ENCODE data around the gene TFF2.

Gene TFF2, protein sequence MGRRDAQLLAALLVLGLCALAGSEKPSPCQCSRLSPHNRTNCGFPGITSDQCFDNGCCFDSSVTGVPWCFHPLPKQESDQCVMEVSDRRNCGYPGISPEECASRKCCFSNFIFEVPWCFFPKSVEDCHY

DNA sequence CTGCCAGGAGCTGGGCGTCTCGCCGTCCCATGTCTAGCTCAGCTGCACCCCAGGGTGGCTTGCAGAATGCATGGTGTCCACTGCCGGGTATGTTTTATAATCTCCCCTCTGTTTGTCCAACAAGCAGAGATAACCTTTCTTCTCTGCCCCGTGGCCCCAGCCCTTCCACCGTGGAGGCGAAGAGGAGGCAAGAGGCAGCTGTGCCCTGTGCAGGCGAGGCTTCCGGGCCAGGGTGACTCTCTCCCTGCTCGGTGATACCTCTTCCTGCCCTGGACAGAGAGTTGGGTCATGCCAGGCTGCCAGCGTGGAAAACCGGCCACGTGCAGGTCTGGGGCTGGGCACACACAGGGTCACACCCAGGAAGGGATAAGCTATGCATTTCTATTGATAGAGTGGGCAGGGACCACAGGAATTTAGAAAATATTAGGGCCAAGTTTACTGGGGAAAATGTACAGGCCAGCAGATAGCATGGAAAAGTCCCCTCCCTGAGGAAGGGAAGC is at the start of gene TFF2:
Gene TFF2, minus strand, starts transcription at position 68 of the 500 bp plus-strand sequence. Its CDS starts 37 bp downstream, at position 31.
- no peak for DNase-seq

DNA sequence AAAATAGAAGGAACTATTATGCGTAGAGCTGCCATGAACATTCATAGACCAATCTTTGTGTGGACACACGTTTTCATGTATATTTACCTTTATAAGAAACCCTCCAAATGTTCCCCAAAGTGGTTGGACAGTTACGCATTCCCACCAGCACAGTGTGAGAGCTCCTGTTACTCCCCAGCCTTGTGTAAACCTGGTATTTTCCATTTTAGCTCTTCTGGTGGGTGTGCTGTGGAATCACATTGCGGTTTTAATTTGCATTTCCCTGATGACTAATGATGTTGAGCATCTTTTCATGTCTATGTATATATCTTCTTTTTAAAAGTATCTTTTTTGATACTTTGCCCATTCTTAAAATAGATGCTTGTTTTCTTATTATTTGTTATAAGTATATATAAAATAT is 49.7 kb upstream of the TFF2 start:
- no peak for DNase-seq

DNA sequence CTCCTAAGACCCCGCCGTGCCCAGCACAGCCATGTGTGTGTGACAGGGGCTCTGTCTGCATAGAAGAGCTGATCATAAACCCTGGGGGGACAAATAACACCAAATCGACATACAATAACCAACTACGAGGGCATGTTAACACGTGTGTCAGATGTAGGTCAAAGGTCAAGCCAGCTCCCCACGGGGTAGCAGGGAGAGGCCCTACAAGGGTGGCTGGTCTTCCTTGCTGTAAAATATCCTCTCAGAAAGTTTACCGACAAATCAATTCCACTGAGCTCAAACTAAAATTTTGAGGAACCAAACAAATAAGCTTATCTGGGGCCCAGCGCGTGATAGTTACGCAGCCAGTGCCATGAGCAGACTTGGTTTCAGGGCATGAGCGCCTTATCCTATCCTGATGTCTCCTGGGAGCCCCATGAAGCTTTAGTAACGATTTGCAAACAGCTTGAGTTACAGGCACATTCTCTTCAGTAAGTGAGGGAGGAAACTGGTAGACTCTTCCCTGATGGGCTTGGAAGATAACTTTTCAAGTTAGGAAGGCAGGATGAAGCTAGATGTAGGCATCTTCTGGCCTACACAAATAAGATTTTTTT is 47.7 kb upstream of the TFF2 start:
- DNase-seq = no peak

DNA sequence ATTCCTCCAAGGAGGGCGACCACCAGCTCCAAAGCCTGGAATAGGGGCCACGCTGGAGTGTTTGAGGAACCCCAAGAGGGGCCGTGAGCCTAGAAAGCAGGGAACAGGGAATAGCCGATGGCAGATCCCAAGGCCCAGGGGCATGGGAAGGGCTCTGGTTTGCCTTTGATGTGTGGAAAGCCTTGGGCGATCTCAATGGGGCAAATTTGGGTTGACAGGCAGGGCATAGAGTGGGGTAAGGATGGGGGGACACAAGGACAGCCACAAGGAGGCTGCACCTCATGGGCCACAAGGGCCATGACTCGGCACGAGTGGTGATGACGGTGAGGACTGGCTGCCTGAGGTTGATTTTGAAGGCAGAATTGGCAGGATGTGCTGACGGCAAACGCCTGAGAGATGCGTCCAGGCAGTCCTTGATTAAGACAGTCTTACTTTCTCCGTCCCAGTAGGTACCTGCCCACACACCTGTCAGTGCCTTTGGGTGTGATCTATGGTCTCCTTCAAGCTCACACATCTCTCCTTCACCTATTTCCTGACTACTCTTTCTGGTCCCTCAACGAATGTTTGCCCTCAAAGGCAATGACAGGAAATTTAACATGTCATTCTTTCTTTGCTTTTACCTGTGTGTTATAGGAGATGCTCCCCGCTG is 47.1 kb upstream of the TFF2 start:
- no peak for DNase-seq

DNA sequence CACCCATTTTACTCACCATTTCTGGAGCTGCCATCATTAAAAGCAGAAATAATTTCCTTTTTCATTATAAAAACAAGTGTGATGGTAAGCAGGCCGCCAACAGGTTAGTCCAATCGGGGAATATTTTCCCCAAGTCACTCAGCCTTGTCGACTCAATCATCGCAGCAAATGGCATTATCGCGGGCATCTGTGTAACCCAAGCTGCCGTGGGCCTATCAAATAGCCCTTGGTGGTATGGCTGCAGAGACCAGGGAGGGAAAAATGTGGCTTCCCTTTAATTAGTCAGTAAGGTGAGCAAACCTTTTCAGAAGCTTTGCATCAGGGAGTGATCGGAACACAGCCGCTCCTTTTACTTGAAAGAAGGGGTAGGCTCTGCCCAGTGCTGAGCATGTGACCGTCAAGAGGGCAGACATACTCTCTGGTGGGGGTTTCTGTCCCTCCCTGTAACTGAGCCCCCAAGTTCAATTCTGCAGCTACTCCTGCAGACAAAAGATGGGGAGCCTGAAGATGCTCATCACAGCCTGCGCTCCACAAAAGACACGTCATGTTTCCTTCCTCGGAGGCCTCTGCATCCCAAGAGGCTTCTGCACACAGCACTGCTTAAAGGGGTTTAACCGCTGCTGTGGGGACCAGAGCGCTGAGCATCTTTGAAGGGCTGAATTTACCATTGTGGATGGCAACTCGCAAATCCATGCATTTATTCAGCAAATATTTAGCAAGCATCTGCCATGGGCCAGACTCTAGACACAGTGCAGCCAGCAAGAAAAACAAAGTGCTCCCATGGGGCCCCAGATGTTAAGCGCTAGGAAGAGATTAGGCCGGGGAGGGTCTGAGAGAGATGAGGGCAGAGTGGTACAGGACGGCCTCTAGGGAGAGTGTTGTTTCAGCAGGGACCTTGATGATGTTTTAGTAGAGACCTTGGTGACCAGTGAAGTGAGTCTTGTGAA is 46.3 kb upstream of the TFF2 start:
- no peak for DNase-seq

DNA sequence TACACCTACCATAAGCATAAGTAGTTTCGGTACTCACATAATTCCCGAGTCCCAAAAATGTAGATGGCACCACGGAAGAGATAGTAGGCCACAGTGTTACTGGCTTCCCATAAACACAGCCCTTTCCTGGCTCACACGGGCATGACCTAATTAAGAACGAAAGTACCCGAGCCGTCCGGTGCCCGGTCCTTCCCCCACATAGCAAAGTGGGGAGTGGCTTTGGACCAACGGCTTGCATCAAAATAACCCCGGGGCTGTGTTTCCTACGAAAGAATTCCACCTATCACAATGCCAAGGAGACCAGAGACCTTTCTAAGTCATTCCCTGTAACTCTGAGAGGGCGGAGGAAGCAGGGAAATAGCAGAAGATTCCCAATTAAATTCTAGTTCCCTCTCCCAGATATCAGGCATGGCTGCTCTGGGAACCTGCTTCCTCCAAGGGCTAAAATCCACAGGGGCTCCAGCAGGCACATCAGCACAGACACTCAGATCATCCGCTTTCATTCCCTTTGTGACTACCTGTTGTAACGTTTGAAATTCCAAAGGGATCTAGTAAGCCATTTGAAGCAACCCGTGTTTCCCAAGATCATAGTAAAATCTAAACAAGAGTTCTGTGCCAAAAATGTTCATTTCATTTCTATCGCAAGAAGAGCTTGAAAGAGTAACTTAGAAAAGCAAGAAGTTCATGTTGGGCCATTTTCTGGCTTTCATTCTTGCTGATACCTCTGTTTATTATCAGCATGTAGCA is 45.3 kb upstream of the TFF2 start, which contains the start of gene TMPRSS3:
Gene TMPRSS3, minus strand, starts transcription at position 148 of the 747 bp plus-strand sequence. CDS start 635 bp downstream, outside the sequence.
- DNase-seq = no peak

DNA sequence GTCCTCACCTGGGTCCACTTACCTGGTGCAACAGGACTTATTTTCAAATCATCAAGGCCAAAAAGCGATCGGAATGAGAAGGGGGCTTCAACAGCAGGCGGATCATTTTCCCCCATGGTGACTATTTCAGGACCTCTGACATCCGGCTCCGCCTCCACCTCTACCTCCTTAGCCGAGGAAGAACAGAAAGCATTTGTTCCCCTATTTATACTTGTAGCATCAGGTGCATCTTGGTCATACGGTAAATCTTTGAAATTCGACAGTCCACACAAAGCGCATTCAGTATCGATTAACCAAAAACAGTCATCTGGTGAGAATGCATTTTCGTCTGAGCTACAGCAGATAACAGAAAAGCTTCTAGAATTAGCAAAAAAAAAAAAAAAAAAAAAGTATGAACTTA is 44.5 kb upstream of the TFF2 start:
- no peak for DNase-seq

DNA sequence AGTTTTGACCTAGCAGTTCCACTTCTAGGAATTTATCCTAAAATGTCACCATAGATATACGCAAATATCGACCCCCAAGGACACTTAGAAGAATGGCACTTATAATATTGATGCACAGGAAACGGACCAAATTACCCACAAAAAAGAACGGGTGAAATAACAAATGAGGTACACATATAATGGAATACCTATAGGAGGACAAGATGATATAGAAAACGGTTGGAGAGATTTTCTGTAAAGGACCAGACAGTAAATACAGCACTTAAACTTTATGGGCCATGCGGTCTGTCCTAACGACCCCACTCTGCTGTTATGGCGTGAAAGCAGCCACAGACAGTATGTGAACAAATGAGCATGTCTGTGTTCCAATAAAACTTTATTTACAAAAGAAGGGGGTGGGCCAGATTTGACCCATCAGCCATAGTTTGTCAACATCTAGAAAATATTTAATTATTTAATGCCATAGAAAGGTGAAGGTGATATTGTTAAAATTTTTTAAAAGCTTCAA is 42.7 kb upstream of the TFF2 start:
- DNase-seq = no peak

DNA sequence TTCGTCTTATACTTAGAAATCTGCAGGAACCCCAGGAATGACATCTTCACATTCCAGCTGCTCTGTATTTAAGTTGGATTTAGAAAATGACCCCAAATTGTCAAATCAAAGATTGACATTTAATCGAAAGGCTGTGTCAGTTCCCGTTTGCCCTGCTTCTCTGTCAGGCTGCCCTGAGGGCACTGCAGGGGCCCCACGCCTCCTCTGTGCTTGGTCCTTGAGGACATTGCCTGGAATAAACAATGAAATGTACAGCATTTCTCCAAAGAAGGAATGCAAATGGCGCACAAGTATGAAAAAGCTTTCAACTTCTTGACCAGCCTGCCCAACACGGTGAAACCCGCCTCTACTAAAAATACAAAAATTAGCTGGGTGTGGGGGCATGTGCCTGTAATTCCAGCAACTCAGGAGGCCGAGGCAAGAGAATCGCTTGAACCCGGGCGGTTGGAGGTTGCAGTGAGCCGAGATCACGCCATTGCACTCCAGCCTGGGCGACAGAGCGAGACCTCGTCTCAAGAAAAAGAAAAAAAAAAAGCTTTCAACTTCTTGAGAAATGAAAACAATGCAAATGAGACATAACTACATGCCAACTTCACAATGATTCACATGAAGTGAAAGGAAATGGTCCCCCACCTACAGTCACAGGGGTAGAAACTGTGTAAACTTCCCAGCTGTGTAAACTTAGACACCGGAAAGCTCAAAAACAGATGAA is 42.1 kb upstream of the TFF2 start:
- no peak for DNase-seq

DNA sequence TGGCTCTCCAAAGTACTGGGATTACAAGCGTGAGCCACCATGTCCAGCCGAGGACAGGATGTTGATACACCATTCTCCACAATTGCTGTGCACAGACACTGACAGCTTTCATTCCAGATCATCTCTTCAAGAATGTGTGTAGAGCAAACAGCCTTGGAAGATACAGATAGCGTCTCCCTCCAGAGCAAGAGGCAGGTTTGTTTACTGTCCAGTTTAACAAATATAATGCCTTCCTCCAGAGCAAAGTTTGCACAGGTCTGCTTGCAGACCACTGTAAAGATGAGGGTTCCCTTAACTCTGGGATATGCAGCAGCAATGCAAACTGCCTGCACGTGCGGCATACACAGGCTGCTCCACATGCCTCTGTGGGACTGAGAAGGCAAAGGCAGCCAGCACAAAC is 40.5 kb upstream of the TFF2 start:
- DNase-seq = no peak

DNA sequence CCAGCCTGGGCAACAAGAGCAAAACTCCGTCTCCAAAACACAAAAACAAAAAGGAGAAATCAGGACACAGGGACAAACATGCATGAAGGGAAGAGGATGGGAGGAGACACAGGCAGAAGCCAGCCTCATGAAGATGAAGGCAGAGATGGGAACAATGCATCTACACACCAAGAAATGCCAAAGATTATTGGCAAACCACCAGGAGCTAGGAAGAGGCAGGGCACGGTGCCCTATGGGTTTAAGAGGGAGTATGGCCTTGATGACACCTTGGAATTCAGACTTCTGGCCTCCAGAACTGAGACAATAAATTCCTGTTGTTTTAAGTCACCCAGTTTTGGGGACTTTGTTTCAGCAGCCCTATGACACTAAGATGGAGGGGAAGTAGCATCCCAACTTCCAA is 39.9 kb upstream of the TFF2 start:
- no peak for DNase-seq

DNA sequence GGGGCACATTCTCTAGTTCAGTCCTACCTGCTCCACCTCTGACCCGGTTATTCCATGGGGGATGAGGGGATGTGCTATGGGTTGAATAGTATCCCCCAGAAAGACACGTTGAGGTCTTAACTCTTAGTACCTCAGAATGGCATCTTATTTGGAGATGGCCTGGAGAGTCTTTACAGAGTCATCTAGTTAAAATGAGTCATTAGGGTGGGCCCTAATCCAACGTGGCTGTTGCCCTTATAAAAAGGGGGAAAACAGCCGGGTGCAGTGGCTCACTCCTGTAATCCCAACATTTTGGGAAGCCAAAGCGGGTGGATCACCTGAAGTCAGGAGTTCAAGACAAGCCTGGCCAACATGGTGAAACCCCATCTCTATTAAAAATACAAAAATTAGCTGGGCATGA is 39.4 kb upstream of the TFF2 start:
- no peak for DNase-seq

DNA sequence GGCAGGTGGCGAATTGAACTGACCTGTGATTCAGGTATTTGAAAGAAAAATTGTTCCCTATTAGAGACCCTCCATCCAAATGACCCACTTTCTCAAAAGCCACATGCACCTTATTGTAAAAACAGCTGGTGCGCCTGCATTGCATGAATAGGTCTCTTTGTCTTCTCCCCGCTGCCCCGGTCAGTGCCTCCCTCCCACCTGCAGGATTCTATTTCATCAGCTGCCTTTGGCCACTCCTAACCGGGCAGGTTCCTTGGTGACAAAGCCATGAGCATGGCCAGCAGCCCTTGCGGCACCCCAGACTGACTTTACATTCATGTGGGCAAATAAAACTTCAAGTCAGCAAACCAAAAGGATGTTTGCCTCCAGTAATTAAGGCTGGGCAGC is 38.6 kb upstream of the TFF2 start:
- DNase-seq = no peak

DNA sequence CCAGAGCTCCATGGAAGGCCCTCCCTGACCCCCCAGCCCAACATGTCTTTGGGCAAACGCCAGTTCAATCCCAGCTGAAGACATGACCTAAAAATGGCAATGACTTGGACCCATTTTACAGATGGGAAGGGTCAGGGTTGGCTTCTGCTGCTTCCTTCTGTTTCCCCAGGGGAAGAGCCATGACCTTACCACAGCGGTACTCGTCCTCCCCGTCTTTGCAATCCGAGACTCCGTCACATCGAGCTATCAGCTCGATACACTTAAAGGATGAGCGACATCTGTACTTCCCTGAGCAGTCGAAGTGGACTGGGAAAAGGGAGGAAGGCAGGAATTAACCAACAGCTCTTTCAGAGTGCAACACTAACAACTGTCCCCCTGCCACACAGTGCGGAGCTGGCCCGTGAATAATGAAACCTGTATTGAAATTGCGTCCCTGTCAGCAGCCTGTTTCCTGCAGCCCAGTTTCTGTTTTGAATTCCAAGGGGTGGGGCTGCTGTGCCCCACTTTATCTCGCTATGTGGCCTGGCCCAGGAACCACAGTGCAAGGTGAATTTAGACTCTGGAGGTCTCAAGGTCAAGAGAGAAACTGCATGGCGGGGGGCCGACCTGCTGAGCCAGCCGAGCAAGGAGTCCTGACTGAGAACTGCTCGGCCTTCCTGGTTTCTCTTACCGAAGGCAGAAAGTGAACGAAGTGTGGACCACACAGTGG is 38.1 kb upstream of the TFF2 start:
- DNase-seq = no peak

DNA sequence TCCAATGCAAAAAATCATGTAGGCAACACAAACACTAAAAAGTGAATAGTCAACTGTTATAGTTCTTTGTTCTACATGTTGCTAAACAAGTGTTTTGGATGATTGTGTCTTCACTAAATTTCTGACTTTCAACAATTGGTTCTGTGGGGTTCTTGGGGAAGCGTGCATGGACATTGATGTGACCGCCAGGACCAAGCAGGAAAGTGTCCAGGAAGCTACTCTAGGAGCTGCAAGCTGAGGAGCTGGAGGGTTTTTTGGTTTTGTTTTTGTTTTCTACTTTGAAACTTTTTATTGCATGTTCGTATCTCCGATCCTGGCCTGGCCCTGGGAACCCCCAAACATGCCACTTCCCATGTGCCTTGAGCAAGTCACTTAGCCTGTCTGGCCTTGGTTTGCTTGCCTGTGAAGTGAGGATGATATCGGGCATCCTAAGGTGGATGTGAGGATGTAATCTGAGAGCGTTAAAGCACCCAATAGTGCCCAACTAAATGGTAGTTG is 37.1 kb upstream of the TFF2 start:
- DNase-seq = no peak

DNA sequence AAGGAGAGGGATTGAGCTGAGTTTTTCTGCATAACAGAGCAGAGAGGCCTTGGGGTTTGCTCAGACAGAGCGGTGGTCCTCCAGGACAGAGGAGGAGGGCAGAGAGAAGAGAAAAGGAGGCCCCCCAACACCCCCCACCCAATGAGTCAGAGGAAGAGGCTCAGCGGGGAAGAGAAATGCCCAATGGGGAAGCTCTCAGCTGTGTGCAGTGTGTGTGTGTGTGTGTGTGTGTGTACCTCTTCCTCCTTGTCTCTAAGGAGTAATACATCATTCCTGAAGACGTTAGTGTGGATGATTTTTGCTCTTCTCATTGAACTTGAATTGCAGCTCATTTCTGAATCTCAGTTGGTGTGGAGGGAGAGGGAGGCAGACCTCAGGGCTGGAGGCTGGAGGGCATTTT is 36.4 kb upstream of the TFF2 start:
- DNase-seq = no peak

DNA sequence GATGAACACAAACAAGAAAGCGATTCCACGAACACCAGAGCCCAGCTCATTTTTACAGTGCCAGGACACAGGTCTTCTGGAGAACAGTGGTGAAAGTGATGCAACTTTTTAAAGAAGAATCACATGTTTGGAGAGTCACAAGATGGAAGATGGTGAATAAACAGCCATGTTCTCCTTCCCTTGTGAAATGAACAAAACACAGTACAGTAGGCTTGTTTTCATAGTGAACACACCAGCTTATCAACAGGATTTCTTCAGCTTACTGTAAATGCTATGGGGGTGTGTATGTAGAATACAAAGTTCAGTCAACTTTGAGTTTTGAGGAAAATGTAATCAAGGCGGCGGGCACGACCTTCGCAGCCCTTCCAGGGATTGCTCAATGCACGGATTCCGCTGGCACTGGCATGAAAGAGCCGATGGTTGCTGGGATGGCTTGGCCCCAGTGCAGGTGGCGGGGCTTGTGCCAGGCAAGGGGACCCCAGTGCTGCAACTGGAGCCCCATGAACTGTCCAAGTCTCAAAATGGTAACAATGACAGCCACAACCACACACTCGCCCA is 35.3 kb upstream of the TFF2 start:
- DNase-seq = no peak

DNA sequence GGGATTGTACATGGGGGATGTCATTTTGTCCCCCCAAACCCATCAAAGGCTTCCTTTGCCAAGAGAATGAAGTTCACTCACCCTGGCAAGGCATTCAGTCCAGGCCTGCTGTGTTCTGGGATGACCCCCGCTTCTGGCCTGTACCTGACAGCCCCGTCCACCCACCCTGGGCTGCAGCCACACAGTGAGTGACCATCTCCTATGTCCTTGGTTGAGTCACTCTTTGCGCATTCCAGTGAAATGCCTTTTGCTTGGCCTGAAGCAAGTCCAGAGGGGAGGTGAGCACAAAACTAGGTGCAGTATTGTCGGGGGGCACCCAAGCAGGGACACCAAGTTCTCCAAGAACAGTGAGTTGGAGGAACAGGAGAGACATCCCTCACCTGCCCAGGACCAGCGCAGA is 34.8 kb upstream of the TFF2 start:
- no peak for DNase-seq

DNA sequence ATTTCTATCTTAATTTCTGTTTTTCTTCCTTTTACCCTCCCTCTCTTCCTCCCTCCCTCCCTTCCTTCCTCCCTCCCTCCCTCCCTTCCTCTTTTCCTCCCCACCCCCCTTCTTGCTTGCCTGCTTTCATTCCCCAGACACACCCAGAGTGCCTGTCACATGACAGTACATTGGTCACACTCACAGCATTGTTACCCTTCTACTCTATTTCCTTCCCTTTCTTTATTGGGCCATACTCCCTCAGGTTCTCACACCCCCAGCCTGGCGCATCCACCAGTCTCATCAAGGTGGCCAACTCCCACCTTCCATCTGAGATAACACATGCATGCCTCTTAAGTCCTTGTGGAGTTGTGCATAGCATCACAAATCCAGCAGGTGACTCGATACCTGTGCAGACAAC is 34.2 kb upstream of the TFF2 start:
- no peak for DNase-seq

DNA sequence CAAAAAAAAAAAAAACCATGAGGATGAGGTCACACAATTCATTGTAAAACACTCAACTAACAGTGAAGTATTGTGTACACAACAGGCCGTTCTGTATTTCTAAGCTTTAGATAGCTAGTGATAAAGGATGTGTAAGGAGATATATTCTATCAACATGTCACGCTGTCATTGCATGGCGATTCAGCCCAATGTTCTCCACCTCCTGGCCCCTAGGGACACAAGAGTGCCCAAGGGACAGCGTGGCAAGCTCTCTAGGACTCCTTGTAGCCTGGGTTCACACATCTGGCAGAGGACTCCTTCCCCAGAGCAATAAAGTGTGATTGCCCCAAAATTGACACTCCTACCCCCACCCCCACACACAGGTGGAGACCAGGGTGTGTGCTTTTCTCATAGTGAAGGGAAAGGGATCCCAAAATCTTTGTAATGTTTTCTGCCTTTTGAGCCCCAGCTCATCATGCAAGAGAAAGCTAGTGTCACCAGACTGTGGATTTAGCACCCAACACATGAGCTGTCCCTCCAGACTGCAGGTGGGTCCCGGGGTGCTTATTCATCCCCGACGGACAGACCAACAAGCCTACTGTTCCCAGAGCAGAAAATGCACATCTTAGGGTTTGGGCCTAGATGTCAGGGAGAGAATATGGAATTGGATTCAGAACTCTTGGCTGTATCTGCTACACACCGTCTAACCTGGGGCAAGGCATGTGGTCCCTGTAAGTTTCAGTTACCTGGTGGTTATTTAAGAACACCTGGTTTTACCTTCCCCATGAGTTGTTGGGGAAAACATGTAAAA is 33.6 kb upstream of the TFF2 start:
- DNase-seq = no peak
